Measurements from ENCODE around the gene COG7.

DNA sequence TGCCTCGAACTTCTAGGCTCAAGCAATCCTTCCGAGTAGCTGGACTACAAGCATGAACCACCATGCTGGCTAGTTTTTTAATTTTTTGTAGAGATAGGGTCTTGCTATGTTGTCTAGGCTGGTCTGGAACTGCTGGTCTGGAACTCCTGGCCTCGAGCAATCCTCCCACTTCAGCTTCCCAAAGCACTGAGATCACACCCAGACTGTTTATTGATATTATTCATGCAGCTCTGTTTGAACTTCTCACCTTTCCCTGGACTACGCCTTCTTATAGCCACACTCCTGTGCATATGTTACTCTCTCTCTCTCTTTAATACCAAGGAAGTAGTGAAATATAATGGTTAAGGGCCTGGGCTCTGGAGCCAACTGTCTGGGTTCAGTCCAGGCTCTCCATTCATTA is 4.6 kb downstream of the COG7 start:
- TF ChIP-seq, protein P1, sequence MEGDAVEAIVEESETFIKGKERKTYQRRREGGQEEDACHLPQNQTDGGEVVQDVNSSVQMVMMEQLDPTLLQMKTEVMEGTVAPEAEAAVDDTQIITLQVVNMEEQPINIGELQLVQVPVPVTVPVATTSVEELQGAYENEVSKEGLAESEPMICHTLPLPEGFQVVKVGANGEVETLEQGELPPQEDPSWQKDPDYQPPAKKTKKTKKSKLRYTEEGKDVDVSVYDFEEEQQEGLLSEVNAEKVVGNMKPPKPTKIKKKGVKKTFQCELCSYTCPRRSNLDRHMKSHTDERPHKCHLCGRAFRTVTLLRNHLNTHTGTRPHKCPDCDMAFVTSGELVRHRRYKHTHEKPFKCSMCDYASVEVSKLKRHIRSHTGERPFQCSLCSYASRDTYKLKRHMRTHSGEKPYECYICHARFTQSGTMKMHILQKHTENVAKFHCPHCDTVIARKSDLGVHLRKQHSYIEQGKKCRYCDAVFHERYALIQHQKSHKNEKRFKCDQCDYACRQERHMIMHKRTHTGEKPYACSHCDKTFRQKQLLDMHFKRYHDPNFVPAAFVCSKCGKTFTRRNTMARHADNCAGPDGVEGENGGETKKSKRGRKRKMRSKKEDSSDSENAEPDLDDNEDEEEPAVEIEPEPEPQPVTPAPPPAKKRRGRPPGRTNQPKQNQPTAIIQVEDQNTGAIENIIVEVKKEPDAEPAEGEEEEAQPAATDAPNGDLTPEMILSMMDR (IDR thresholded peaks at IDR 0.05) = no peak
- TF ChIP-seq ZFX (IDR thresholded peaks at IDR 0.05; ENCODE audit: borderline replicate concordance) = no peak

All from 22Rv1 (cell line).